LNCAP (cell line): Measurements from ENCODE around the gene HABP2.

Experiments used
- TF ChIP-seq, protein P1 (sequence below): fragments of 450-650 bp; IDR thresholded peaks from 2 replicates; pipeline ENCODE4 v1.5.1; 2017; ENCODE audit warnings: mild to moderate bottlenecking

The HABP2 gene

DNA sequence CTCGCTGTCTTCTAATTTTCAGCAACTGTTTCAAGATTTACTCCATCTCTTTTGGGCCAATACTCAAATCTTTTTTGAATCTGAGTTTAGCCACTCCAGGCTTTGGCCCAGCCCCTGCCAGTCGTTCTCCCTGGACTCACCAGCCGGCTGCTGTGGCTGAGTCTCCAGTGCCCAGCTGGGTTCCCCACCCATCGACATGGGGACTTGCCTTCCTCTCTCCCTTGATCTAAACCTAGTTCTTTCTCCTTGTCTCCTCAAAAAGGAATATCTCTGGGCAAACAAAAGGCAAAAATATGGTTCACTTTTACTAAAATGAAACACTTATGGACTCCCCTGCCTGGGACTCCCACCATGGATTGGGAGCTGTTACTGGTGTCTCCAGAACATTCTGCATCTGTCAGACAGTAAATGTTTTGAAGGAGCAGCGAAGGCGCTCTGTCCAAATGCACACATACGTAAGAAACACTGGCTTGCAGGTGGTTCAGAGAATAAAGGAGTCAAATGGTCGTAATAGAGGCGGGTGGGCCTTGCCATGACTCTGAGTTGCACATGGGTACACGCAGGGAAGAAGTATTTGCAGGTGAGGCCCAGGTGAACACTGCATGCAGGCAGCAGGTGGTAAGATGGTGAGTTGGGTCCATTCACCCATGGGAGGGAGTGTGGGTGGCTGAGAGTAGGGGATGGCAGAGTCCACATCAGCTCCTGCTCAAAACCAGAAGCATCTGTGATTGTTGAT is 35.5 kb upstream of the HABP2 start:
- TF ChIP-seq, protein P1, sequence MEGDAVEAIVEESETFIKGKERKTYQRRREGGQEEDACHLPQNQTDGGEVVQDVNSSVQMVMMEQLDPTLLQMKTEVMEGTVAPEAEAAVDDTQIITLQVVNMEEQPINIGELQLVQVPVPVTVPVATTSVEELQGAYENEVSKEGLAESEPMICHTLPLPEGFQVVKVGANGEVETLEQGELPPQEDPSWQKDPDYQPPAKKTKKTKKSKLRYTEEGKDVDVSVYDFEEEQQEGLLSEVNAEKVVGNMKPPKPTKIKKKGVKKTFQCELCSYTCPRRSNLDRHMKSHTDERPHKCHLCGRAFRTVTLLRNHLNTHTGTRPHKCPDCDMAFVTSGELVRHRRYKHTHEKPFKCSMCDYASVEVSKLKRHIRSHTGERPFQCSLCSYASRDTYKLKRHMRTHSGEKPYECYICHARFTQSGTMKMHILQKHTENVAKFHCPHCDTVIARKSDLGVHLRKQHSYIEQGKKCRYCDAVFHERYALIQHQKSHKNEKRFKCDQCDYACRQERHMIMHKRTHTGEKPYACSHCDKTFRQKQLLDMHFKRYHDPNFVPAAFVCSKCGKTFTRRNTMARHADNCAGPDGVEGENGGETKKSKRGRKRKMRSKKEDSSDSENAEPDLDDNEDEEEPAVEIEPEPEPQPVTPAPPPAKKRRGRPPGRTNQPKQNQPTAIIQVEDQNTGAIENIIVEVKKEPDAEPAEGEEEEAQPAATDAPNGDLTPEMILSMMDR, result no peak

DNA sequence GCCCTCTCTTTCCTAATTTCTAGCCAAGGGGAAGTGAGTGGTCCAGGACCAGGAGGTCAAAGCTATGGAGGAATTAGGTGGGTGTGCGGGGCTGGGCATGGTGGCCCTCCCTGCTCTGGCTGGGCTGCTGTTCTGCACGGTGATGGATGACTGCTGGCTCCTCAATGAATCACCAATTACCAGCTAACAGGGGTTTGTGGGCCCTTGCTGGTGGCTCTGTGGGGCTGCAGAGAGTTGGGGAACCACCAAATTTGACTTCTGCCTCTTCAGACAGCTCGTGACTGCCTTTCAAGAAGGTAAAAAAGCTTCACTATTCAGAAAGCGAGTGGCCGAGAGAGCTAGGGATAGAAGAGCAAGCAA is 35.0 kb upstream of the HABP2 start:
- TF ChIP-seq, protein P1, result no peak

- TF ChIP-seq, protein P1, result no peak
Measured at GRCh38 chr10:113518415-113518814, 34.4 kb upstream of the HABP2 start.

- TF ChIP-seq, protein P1, result no peak
Measured at GRCh38 chr10:113518816-113519591, 33.8 kb upstream of the HABP2 start.

DNA sequence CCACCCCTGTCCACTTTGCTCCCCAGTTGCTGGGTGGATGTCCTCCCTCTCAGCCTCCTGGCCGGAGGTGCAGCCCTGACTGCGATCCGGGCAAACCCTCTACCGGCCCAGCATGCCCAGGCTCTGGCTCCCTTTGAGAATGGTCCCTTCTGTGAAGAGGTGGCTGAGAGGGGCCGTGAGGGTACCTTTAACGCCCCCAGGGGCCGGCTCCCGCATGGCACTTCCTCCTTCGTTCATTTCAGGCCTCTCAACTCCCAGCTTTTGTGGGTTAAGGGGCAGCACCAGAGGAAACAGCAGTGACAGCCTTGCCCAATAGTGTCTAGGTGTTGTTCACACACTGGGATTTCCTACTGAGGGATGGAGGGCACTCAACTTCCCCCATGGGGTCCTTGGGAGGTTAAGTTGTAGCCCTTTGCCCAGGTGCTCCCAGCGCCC is 33.2 kb upstream of the HABP2 start:
- TF ChIP-seq, protein P1, result no peak

- TF ChIP-seq, protein P1, result no peak
Measured at GRCh38 chr10:113520261-113520660, 32.6 kb upstream of the HABP2 start.

- TF ChIP-seq, protein P1, result peak; percentile 99
Measured at GRCh38 chr10:113520690-113521474, 32.0 kb upstream of the HABP2 start.
